Measurements from ENCODE around the gene SQSTM1. TPM values are rescaled to one million over a fixed set of nuclear protein-coding genes. Genes with fewer than 3 reads are reported as not detected.

SQSTM1 gene
- total RNA-seq, 2 donors from 2014 or later, result 375 to 469 TPM

DNA sequence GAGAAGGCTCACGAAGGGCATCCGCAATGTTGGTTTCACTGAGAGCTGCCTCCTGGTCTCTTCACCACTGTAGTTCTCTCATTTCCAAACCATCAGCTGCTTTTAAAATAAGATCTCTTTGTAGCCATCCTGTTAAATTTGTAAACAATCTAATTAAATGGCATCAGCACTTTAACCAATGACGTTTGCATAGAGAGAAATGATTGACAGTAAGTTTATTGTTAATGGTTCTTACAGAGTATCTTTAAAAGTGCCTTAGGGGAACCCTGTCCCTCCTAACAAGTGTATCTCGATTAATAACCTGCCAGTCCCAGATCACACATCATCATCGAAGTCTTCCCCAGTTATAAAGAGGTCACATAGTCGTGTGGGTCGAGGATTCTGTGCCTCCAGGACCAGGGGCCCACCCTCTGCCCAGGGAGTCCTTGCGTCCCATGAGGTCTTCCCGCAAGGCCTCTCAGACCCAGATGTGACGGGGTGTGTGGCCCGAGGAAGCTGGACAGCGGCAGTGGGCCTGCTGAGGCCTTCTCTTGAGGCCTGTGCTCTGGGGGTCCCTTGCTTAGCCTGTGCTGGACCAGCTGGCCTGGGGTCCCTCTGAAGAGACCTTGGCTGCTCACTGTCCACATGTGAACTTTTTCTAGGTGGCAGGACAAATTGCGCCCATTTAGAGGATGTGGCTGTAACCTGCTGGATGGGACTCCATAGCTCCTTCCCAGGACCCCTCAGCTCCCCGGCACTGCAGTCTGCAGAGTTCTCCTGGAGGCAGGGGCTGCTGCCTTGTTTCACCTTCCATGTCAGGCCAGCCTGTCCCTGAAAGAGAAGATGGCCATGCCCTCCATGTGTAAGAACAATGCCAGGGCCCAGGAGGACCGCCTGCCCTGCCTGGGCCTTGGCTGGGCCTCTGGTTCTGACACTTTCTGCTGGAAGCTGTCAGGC lies 16.6 kb downstream of the SQSTM1 start:
- H3K27ac ChIP-seq, result no peak overlapping the region
- DNase-seq (ENCODE audit: low spot score), result no peak
- peaks cover 62% of the 10 kb centered on the region for H3K36me3 ChIP-seq
- no peaks in the 10 kb centered on the region for H3K27me3 ChIP-seq (replicated peaks; ENCODE audit: insufficient read depth)
- H3K4me3 ChIP-seq, result no peak overlapping the region
- H3K4me1 ChIP-seq (ENCODE audit: control insufficient read depth in 1 of 2, low read depth in 2 of 2), result peaks cover 0 to 7% of the 10 kb centered on the region in 2 donors
- TF ChIP-seq, protein P1, sequence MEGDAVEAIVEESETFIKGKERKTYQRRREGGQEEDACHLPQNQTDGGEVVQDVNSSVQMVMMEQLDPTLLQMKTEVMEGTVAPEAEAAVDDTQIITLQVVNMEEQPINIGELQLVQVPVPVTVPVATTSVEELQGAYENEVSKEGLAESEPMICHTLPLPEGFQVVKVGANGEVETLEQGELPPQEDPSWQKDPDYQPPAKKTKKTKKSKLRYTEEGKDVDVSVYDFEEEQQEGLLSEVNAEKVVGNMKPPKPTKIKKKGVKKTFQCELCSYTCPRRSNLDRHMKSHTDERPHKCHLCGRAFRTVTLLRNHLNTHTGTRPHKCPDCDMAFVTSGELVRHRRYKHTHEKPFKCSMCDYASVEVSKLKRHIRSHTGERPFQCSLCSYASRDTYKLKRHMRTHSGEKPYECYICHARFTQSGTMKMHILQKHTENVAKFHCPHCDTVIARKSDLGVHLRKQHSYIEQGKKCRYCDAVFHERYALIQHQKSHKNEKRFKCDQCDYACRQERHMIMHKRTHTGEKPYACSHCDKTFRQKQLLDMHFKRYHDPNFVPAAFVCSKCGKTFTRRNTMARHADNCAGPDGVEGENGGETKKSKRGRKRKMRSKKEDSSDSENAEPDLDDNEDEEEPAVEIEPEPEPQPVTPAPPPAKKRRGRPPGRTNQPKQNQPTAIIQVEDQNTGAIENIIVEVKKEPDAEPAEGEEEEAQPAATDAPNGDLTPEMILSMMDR (IDR thresholded peaks at IDR 0.05), result no peak
- H3K9me3 ChIP-seq, result no peaks in the 10 kb centered on the region
- ATAC-seq (ENCODE audit: insufficient number of reproducible peaks, low FRiP score, low read depth), result no peak

DNA sequence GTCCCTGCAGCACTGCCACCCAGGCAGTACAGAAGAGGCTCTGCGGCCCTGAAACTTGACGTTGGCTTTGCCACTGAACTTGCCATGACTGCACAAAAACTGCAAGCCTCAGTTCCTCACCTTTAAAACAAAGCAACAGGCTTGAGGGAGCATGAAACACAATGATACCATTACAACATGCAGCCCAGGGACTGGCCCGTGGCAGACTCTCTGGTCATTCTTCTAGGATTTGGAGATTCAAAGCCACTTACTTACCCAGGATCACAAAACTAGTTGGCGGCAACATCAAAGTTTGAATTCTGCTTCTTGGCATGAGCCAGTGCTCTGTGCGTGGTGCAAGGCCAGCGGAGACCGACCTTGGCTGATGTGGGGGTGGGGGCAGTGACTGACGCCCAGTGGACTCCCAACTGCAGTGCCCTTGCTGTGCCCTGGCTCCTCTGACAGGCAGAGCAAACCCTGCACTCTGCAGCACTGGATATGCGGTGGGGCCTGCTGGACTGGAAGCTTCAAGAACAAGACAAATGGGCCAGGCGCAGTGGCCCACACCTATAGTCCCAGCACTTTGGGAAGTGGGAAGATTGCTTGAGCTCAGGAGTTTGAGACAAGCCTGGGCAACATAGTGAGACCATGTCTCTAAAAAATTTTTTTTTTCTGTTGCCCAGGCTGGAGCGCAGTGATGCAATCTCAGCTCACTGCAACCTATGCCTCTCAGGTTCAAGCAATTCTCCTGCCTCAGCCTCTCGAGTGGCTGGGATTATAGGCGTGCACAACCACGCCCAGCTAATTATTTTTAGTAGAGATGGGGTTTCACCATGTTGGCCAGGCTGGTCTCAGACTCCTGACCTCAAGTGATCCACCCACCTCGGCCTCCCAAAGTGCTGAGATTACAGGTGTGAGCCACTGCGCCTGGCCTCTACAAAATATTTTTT lies 18.9 kb downstream of the SQSTM1 start:
- no peaks in the 10 kb centered on the region for H3K4me1 ChIP-seq (ENCODE audit: control insufficient read depth in 1 of 2, low read depth in 2 of 2)
- H3K27me3 ChIP-seq (replicated peaks; ENCODE audit: insufficient read depth), result no peaks in the 10 kb centered on the region
- TF ChIP-seq, protein P1 (IDR thresholded peaks at IDR 0.05), result no peak
- no peak for ATAC-seq (ENCODE audit: insufficient number of reproducible peaks, low FRiP score, low read depth)
- DNase-seq (ENCODE audit: low spot score), result no peak
- peaks cover 47% of the 10 kb centered on the region for H3K36me3 ChIP-seq
- H3K4me3 ChIP-seq, result no peak overlapping the region
- H3K27ac ChIP-seq, result no peak overlapping the region
- H3K9me3 ChIP-seq, result no peaks in the 10 kb centered on the region

DNA sequence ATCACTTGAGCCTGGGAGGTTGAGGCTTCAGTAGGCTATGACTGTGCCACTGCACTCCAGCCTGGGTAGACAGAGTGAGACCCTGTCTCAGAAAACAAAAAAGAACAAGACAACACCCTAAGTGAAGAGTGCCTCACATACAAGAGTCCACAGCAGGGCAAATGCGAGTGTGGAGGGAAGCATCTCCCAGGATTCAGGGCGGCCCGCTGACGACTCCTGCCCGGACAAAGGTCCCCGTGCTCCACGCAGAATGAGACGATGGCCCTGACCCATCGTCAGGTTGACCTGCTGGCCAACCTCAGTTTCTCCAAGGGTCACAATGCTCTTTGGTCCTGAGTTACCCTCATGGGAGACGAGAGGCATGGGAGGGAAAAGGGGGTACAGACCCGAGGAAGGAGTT lies 19.6 kb downstream of the SQSTM1 start:
- Histone ChIP-seq H3K4me1 (ENCODE audit: control insufficient read depth in 1 of 2, low read depth in 2 of 2) (no peaks in the 10 kb centered on the region), H3K27ac (no peak overlapping the region), H3K27me3 (replicated peaks; ENCODE audit: insufficient read depth) (no peaks in the 10 kb centered on the region), H3K4me3 (no peak overlapping the region), H3K36me3 (peaks cover 47% of the 10 kb centered on the region), H3K9me3 (no peaks in the 10 kb centered on the region)
- TF ChIP-seq, protein P1 (IDR thresholded peaks at IDR 0.05), result no peak
- ATAC-seq (ENCODE audit: insufficient number of reproducible peaks, low FRiP score, low read depth) (no peak), DNase-seq (ENCODE audit: low spot score) (no peak)

DNA sequence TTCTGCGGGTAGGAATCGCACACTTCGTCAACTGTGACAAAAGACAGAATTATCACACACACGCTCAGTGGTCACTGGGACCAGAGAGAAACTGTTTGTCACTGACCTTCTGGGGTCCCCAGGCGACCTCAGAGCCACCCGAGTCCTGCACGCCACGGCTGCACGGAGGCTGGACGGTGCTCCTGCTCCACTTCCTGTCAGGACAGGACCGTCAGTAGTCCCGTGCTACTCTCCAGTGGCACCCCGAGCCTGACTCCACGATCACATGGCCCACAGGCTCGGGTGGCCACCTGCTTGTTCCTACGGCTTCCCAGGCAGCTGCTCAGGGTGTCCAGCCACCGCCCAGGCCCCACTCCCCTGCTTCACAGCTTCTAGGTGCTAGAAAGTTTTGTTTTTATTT lies 20.1 kb downstream of the SQSTM1 start:
- H3K27me3 ChIP-seq (replicated peaks; ENCODE audit: insufficient read depth), result no peaks in the 10 kb centered on the region
- TF ChIP-seq, protein P1 (IDR thresholded peaks at IDR 0.05), result no peak
- H3K4me1 ChIP-seq (ENCODE audit: control insufficient read depth in 1 of 2, low read depth in 2 of 2), result no peaks in the 10 kb centered on the region
- H3K9me3 ChIP-seq, result no peaks in the 10 kb centered on the region
- no peak overlapping the region for H3K4me3 ChIP-seq
- ATAC-seq (ENCODE audit: insufficient number of reproducible peaks, low FRiP score, low read depth) (no peak), DNase-seq (ENCODE audit: low spot score) (no peak)
- peaks cover 47% of the 10 kb centered on the region for H3K36me3 ChIP-seq
- H3K27ac ChIP-seq, result no peak overlapping the region

DNA sequence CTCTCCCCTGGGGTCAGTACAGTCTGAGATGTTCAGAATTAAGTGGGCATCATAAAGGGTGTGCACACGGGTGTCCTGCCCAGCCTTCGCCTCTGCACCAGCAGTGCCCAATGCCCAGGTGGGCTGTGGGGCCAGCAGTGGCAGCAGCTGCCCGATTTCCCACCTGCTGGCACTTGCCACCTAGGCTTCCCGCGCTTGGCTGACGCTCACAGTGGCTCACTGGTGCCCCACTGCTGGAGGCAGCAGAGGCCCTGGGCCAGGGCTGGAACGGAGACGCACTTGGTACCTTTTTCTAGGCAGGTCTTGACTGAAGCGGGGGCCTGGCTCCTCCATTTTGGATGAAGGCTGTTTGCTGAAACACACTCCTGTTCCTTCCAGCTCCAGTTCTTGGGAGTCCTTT lies 20.9 kb downstream of the SQSTM1 start:
- DNase-seq (ENCODE audit: low spot score) (no peak), ATAC-seq (ENCODE audit: insufficient number of reproducible peaks, low FRiP score, low read depth) (no peak)
- Histone ChIP-seq H3K27ac (no peak overlapping the region), H3K4me3 (no peak overlapping the region), H3K27me3 (replicated peaks; ENCODE audit: insufficient read depth) (no peaks in the 10 kb centered on the region), H3K9me3 (no peaks in the 10 kb centered on the region), H3K4me1 (ENCODE audit: control insufficient read depth in 1 of 2, low read depth in 2 of 2) (no peaks in the 10 kb centered on the region), H3K36me3 (peaks cover 44% of the 10 kb centered on the region)
- TF ChIP-seq, protein P1 (IDR thresholded peaks at IDR 0.05), result no peak
